ENCODE measurements around the gene RBPJ. TPM values are rescaled to one million over a fixed set of nuclear protein-coding genes. Genes with fewer than 3 reads are reported as not detected.

Gene RBPJ
- total and polyA plus RNA-seq, 2 of the 8 experiments (the other 6 are each of a cell fraction or from before 2014, with no cell fraction given): 65.5 to 217 TPM

DNA sequence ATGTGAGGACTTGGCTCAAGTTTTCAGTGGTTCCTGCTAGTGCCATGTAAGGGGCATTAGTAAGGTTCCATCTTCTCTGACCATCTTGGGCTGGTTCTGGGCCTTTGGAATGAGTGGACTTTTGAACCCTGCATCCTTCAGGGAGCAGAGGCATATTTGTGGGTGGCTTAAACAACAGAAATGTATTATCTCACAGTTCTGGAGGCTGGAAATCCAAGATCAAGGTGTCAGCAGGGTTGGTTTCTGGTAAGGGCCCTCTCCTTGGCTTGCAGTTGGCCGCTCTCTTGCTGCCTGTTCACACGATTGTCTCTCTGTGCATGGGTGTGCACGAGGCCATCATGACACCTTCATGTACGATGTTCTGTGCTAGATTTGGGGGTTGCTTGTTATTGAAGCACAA lies 148.2 kb downstream of the RBPJ start (continued):
- no peak for TF ChIP-seq CHD7 (IDR thresholded peaks at IDR 0.05; ENCODE audit: insufficient replicate concordance, low read length)

Measured in H1 (cell line).